B cell (primary cell): ENCODE data around the gene KMT2A. TPM values are rescaled to one million over a fixed set of nuclear protein-coding genes. Genes with fewer than 3 reads are reported as not detected.

Experiments used
- ATAC-seq: fragments of 200-7000 bp; cut with Tn5 transposase; one replicate; pipeline ENCODE4 v1.10.0; 2021; ENCODE audit warnings: low read depth, mild to moderate bottlenecking, moderate number of reproducible peaks, moderate library complexity
- CTCF ChIA-PET: fragments of 350-600 bp; sonication (Branson Sonifier 250); formaldehyde crosslinking; loops from one replicate; lab custom pipeline; 2021; ENCODE audit warnings: antibody characterized with exemption, inconsistent platforms; lab: Charles Lee
- POLR2A ChIA-PET: fragments of 350-600 bp; sonication (Branson Sonifier 250); formaldehyde crosslinking; loops from one replicate; lab custom pipeline; 2021; ENCODE audit warnings: antibody characterized with exemption; lab: Charles Lee
- DNase-seq: peaks from one replicate; pipeline ENCODE4 v3.0.0; 2013
- H2AFZ ChIP-seq: 2 replicates; pipeline ENCODE4 v1.6.1; 2012; ENCODE audit warnings: mild to moderate bottlenecking, low read depth, low read length; ENCODE audit not compliant: insufficient read depth, poor library complexity, severe bottlenecking
- H3K27ac ChIP-seq, 2 donors: 1 replicate in 1 of 2; 2 replicates in 1 of 2; pipeline ENCODE4 v1.5.1; 2012 to 2013; ENCODE audit warnings: low read length in 2 of 2, mild to moderate bottlenecking in 2 of 2, moderate library complexity in 1 of 2
- H3K27me3 ChIP-seq, 4 experiments: fragments of 200-600 bp in 1 of 4; sonication (generic) in 1 of 4; replicated peaks in 1 of 4; 1 replicate in 2 of 4; 2 replicates in 2 of 4; pipeline versions ENCODE4 v1.6.1 to v1.7.0; 2013 to 2016; ENCODE audit warnings: low read length in 3 of 4, mild to moderate bottlenecking in 2 of 4, mixed read lengths in 1 of 4, moderate library complexity in 1 of 4; ENCODE audit not compliant: insufficient read depth in 4 of 4, control insufficient read depth in 3 of 4; ENCODE audit errors: control extremely low read depth in 1 of 4
- H3K36me3 ChIP-seq, 2 experiments: replicated peaks in 1 of 2; 1 replicate in 1 of 2; 2 replicates in 1 of 2; pipeline versions ENCODE4 v1.6.1 to v1.7.1; 2013; ENCODE audit warnings: low read length in 1 of 2; ENCODE audit not compliant: insufficient read depth in 2 of 2, control insufficient read depth in 1 of 2; ENCODE audit errors: control extremely low read depth in 1 of 2, extremely low read depth in 1 of 2
- H3K4me1 ChIP-seq, 2 donors: fragments of 200-600 bp in 1 of 2; sonication (generic) in 1 of 2; 1 replicate in 1 of 2; 2 replicates in 1 of 2; pipeline versions ENCODE4 v1.5.1 to v1.6.1; 2013 to 2017; ENCODE audit warnings: low read length in 2 of 2; ENCODE audit not compliant: control insufficient read depth in 2 of 2, insufficient read depth in 2 of 2
- H3K4me2 ChIP-seq: replicated peaks from 2 replicates; pipeline ENCODE3; 2012; ENCODE audit warnings: mild to moderate bottlenecking, low read depth, low read length; ENCODE audit not compliant: poor library complexity, severe bottlenecking
- H3K4me3 ChIP-seq, 5 experiments: fragments of 200-600 bp in 1 of 5; sonication (generic) in 1 of 5; 1 replicate in 3 of 5; 2 replicates in 2 of 5; pipeline versions ENCODE4 v1.5.1 to v1.7.0; 2011 to 2016; ENCODE audit warnings: low read length in 4 of 5, mild to moderate bottlenecking in 4 of 5, low read depth in 2 of 5, control low read depth in 1 of 5, moderate library complexity in 1 of 5; ENCODE audit not compliant: insufficient read depth in 1 of 5; ENCODE audit errors: control extremely low read depth in 1 of 5, extremely low read depth in 1 of 5
- H3K79me2 ChIP-seq: fragments of 200-600 bp; sonication (generic); one replicate; pipeline ENCODE4 v1.6.0; 2016; ENCODE audit warnings: low read length; ENCODE audit not compliant: control insufficient read depth, insufficient read depth
- H3K9ac ChIP-seq: fragments of 200-600 bp; sonication (generic); 2 replicates; pipeline ENCODE4 v1.6.1; 2017; ENCODE audit warnings: mild to moderate bottlenecking, low read length, moderate library complexity
- H3K9me3 ChIP-seq, 3 donors: one replicate each; pipeline versions ENCODE4 v1.6.1 to v1.7.1; 2013; ENCODE audit warnings: low read length in 2 of 3; ENCODE audit not compliant: control insufficient read depth in 2 of 3, insufficient read depth in 1 of 3; ENCODE audit errors: control extremely low read depth in 1 of 3
- H4K20me1 ChIP-seq: 2 replicates; pipeline ENCODE4 v1.6.0; 2012; ENCODE audit warnings: mild to moderate bottlenecking, low read length; ENCODE audit not compliant: insufficient read depth, control insufficient read depth, poor library complexity, severe bottlenecking
- H3K27ac Mint-ChIP-seq: one replicate; pipeline ENCODE4 v1.8.0; 2021; ENCODE audit warnings: mixed read lengths
- H3K27me3 Mint-ChIP-seq: one replicate; pipeline ENCODE4 v1.8.0; 2021; ENCODE audit warnings: mixed read lengths
- H3K4me1 Mint-ChIP-seq: one replicate; pipeline ENCODE4 v1.8.0; 2021; ENCODE audit warnings: mixed read lengths
- H3K4me3 Mint-ChIP-seq: one replicate; pipeline ENCODE4 v1.8.0; 2021; ENCODE audit warnings: mixed read lengths
- H3K9me3 Mint-ChIP-seq: one replicate; pipeline ENCODE4 v1.8.0; 2022; ENCODE audit warnings: mixed read lengths; ENCODE audit not compliant: insufficient read depth
- CTCF ChIP-seq: fragments of 200-600 bp; IDR thresholded peaks from one replicate; pipeline ENCODE4 v1.8.0; 2022; ENCODE audit warnings: antibody characterized with exemption, mild to moderate bottlenecking
- EZH2 ChIP-seq: IDR thresholded peaks from 2 replicates; pipeline ENCODE4 v1.6.1; 2012; ENCODE audit warnings: borderline replicate concordance, low read depth, mild to moderate bottlenecking, moderate library complexity, low read length; ENCODE audit not compliant: insufficient read depth, poor library complexity, severe bottlenecking
- WGBS: methylation state at CpG from one replicate; pipeline ENCODE4 v1.1.5; 2013; ENCODE audit warnings: missing lambda C conversion rate; ENCODE audit not compliant: insufficient coverage; 5-methylcytosine and 5-hydroxymethylcytosine counted together
- intact Hi-C: fragments of 100-400 bp; cut with micrococcal nuclease; formaldehyde crosslinking; loops from one replicate; pipeline ENCODE4 v1.10.0; 2022
- polyA plus RNA-seq: library from polyadenylated mRNA; depleted of rRNA; stranded (reverse); fragments of >200 nt; gene quantifications from 2 replicates; pipeline ENCODE4 v1.2.3, GENCODE V29; 2012
- total RNA-seq, 2 donors: library from RNA; stranded (reverse); fragments of 120-200 nt in 1 of 2; gene quantifications; 1 replicate in 1 of 2; 2 replicates in 1 of 2; pipeline versions ENCODE4 v1.2.3 to v1.2.4, GENCODE V29; 2013 to 2022

KMT2A gene
- total and polyA plus RNA-seq, 2 donors (not counting 1 experiment from before 2014, with no cell fraction given): 32.1 to 175 TPM

GRCh38 chr11:118417801-118418200 is 18.5 kb upstream of the KMT2A start:
- Histone ChIP-seq H3K27me3 (no peaks in the 10 kb centered on the region), H4K20me1 (no peaks in the 10 kb centered on the region), H3K4me3 (no peak overlapping the region), H3K9me3 (no peaks in the 10 kb centered on the region), H3K36me3 (peaks cover 0 to 4% of the 10 kb centered on the region in 2 experiments), H3K9ac (no peak overlapping the region), H3K4me1 (no peaks in the 10 kb centered on the region), H3K79me2 (no peaks in the 10 kb centered on the region), H2AFZ (no peak overlapping the region), H3K27ac (no peak overlapping the region), H3K4me2 (no peak overlapping the region)
- Mint-ChIP-seq H3K4me1 (no peaks in the 10 kb centered on the region), H3K27ac (no peak overlapping the region), H3K9me3 (no peaks in the 10 kb centered on the region), H3K27me3 (peaks cover 3% of the 10 kb centered on the region), H3K4me3 (no peak overlapping the region)
- intact Hi-C loops: no loop called here
- no peak for TF ChIP-seq CTCF
- no peak for TF ChIP-seq EZH2
- DNase-seq (no peak), ATAC-seq (no peak)
- ChIA-PET CTCF (no interaction called here), POLR2A (no interaction called here)
- no CpG with 5 or more reads among the region's 4 CpGs for WGBS

- Mint-ChIP-seq H3K4me3 (no peak overlapping the region), H3K27me3 (peaks cover 3% of the 10 kb centered on the region), H3K27ac (no peak overlapping the region), H3K9me3 (no peaks in the 10 kb centered on the region), H3K4me1 (no peaks in the 10 kb centered on the region)
- Histone ChIP-seq H3K79me2 (no peaks in the 10 kb centered on the region), H3K27ac (no peak overlapping the region), H3K4me3 (no peak overlapping the region), H4K20me1 (no peaks in the 10 kb centered on the region), H2AFZ (no peak overlapping the region), H3K9ac (no peak overlapping the region), H3K36me3 (peaks cover 0 to 3% of the 10 kb centered on the region in 2 experiments), H3K9me3 (no peaks in the 10 kb centered on the region), H3K4me2 (no peak overlapping the region), H3K27me3 (no peaks in the 10 kb centered on the region), H3K4me1 (no peaks in the 10 kb centered on the region)
- no peak for ATAC-seq
- no peak for TF ChIP-seq CTCF
- WGBS: 100% methylated on average over 3 of the region's 5 CpGs
- POLR2A ChIA-PET: interaction anchor here (0.6 kb wide), 1 partner anchor 465 kb away, joined by 3 read pairs; the partner anchor contains the start of gene CXCR5
- DNase-seq: no peak
- intact Hi-C loops: no loop called here
- CTCF ChIA-PET: no interaction called here
Observed at GRCh38 chr11:118418766-118419165, 17.5 kb upstream of the KMT2A start.
